ENCODE measurements around the gene TMEM141. TPM values are rescaled to one million over a fixed set of nuclear protein-coding genes. Genes with fewer than 3 reads are reported as not detected.
"Not testable (repeated sequence)": the region's sequence is repeated elsewhere in the genome, so short reads cannot be mapped to it uniquely, and the experiment has no call there.

Gene TMEM141
- total RNA-seq, 1 donor from 2014 or later = 10.9 TPM

DNA sequence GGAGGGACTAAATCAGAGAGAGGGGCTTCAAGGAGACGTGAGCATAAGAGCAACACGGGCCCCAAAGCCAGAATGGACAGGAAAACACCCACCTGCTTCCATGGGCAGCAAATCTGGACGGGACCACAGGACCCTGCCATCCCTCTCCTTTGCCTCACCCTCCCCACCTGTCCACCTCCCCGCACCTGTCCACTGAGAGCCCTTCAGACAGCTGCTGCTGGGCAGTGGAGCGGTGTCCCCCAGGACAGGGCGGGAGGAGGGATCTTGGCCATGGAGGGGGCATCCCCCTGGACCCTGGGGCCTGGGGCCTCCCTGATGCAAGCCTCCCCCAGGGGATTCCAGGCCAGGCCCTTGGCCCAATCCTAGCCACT lies 7.5 kb downstream of the TMEM141 start:
- Histone ChIP-seq H3K4me3 (no peak overlapping the region), H3K9me3 (no peaks in the 10 kb centered on the region), H3K27me3 (peaks cover 11% of the 10 kb centered on the region), H3K27ac (no peak overlapping the region), H3K4me1 (peaks cover 7 to 13% of the 10 kb centered on the region in 2 donors), H3K36me3 (no peaks in the 10 kb centered on the region)
- intact Hi-C loops (cut with DNase I) = loop anchor here (10.0 kb wide), 1 partner anchor 426 kb away; the partner anchor contains the start of genes CYSRT1, RNF208 and RNF224
- TF ChIP-seq, protein P1, sequence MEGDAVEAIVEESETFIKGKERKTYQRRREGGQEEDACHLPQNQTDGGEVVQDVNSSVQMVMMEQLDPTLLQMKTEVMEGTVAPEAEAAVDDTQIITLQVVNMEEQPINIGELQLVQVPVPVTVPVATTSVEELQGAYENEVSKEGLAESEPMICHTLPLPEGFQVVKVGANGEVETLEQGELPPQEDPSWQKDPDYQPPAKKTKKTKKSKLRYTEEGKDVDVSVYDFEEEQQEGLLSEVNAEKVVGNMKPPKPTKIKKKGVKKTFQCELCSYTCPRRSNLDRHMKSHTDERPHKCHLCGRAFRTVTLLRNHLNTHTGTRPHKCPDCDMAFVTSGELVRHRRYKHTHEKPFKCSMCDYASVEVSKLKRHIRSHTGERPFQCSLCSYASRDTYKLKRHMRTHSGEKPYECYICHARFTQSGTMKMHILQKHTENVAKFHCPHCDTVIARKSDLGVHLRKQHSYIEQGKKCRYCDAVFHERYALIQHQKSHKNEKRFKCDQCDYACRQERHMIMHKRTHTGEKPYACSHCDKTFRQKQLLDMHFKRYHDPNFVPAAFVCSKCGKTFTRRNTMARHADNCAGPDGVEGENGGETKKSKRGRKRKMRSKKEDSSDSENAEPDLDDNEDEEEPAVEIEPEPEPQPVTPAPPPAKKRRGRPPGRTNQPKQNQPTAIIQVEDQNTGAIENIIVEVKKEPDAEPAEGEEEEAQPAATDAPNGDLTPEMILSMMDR (IDR thresholded peaks at IDR 0.05) = no peak
- no peak for DNase-seq (ENCODE audit: low spot score in 2 of 2)

DNA sequence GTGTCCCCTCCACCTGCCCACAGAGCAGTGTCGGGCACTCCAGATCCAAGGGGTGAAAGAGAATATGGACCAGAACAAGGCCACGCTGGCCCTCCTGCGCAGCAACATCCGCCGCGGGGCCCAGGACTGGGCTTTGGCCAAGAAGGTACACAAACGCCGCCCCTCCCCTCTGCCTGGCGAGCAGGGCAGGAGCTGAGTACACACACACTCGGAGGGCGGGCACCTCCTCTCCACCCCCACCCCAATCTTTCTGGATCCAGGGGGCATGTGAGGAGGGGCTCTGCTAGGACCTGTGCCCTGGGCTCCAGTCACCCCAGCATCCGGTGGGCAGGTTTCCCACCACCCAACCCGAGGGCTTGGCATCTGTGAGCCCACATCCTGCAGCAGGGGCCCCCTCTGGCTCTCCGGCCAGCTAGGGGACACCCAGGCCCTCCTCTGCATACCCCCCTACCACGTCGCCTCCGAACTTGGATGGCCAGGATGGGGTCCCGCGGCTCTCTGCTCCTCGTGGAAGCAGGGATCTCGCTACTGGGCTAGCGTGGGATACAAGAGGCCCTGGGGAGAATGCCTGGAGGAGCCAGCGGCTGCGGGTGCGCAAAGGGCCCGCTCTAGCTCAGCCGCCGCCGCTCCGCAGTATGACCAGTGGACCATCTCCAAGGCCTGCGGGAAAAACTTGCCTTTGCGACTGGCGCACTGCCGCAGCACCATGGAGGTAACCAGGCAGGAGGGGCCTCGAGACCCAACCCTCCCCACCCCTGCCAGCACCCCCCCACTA lies 8.1 kb downstream of the TMEM141 start:
- DNase-seq (ENCODE audit: low spot score in 2 of 2) = no peak
- TF ChIP-seq, protein P1 (IDR thresholded peaks at IDR 0.05) = no peak
- Histone ChIP-seq H3K4me1 (peaks cover 7 to 13% of the 10 kb centered on the region in 2 donors), H3K27ac (no peak overlapping the region), H3K36me3 (no peaks in the 10 kb centered on the region), H3K4me3 (peak overlapping the region; percentile 25 to 54), H3K27me3 (peaks cover 11% of the 10 kb centered on the region), H3K9me3 (no peaks in the 10 kb centered on the region)
- intact Hi-C loops (cut with DNase I) = loop anchor here (10.0 kb wide), 1 partner anchor 426 kb away; the partner anchor contains the start of genes CYSRT1, RNF208 and RNF224

DNA sequence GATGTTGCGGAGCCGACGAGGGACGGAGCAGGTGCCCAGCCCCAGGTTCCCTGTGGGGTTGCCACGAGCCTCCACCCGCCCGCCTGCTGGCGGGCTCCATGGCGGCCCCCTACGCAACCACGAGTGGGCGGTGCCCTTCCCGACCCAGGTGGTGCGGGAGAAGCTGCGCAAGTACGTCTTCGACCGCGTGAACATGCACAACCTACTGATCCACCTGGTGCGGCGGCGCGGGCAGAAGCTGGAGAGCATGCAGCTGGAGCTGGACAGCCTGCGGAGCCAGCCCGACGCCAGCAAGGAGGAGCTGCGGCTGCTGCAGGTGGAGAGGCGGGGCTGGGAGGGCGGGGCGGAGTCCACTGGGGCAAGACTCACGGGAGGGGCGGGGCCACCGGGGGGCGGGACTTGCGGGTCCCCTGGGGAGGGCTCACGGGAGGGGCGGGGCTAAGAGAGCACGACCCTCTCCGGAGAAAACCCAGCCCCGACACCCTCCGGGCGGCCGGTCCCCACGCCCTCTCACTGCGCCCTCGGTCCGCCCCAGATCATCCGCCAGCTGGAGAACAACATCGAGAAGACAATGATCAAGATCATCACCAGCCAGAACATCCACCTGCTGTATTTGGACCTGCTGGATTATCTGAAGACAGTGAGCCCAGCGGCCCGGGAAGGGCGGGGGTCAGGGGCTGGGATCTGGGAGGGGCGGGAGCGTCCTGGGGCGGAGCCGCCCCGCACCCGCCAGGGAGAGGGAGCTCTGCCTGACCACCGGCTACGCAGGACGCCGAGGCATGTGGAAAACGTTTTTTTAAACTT lies 8.9 kb downstream of the TMEM141 start:
- intact Hi-C loops (cut with DNase I) = loop anchor here (10.0 kb wide), 1 partner anchor 425 kb away; the partner anchor contains the start of genes CYSRT1, RNF208 and RNF224
- no peaks in the 10 kb centered on the region for H3K36me3 ChIP-seq
- DNase-seq (ENCODE audit: low spot score in 2 of 2) = no peak
- no peaks in the 10 kb centered on the region for H3K9me3 ChIP-seq
- H3K4me1 ChIP-seq = peaks cover 7 to 13% of the 10 kb centered on the region in 2 donors
- peak overlapping the region; percentile 25 to 54 for H3K4me3 ChIP-seq
- TF ChIP-seq, protein P1 (IDR thresholded peaks at IDR 0.05) = no peak
- no peak overlapping the region for H3K27ac ChIP-seq
- peaks cover 11% of the 10 kb centered on the region for H3K27me3 ChIP-seq

DNA sequence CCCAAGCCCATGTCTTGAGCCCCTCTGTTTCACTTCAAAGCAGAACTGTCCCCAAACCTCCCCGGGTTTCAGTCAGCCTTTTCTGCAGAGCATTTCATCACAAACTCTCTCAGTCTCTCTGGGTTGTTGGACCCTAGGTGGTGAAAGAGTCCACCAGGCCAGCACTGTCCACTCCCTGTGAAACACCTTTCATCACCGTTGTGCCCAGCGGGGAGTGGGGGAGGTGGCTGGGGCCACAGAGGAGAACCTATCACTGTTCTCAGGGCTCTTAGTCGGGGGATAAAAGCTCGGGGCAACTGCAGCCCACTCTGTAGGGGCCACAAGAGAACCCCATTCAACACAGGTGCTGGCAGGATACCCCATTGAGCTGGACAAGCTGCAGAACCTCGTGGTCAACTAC lies 11.2 kb downstream of the TMEM141 start:
- TF ChIP-seq, protein P1 (IDR thresholded peaks at IDR 0.05) = no peak
- intact Hi-C loops (cut with DNase I) = no loop called here
- Histone ChIP-seq H3K4me3 (no peak overlapping the region), H3K36me3 (no peaks in the 10 kb centered on the region), H3K27ac (no peak overlapping the region), H3K4me1 (peaks cover 7 to 23% of the 10 kb centered on the region in 2 donors), H3K9me3 (no peaks in the 10 kb centered on the region), H3K27me3 (peaks cover 11% of the 10 kb centered on the region)
- DNase-seq (ENCODE audit: low spot score in 2 of 2) = no peak

DNA sequence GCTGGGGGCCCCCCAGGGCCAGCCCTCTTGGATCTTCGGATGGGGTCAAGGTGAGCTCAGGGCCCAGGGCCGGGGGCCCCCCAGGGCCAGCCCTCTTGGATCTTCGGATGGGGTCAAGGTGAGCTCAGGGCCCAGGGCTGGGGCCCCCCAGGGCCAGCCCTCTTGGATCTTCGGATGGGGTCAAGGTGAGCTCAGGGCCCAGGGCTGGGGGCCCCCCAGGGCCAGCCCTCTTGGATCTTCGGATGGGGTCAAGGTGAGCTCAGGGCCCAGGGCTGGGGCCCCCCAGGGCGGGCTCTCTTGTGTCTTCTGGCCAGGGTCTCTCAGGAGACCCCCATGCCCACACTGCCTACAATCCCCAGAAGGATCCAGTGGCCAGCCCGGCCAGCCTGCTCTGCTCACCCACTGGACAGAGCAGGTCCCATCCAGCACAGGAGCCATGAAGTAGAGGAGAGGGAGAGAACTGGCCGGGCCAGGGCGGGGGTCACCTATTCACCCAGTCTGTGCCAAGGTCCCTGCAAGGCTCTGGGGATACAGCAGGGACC lies 11.9 kb downstream of the TMEM141 start:
- DNase-seq (ENCODE audit: low spot score in 2 of 2); H3K36me3 ChIP-seq; H3K9me3 ChIP-seq; H3K27ac ChIP-seq; H3K4me3 ChIP-seq; intact Hi-C loops (cut with DNase I): not testable (repeated sequence)
- peaks cover 11% of the 10 kb centered on the region for H3K27me3 ChIP-seq
- H3K4me1 ChIP-seq = peaks cover 7 to 23% of the 10 kb centered on the region in 2 donors

Measured in ascending aorta (tissue), 2 donors.